Skeletal muscle satellite cell (primary cell): ENCODE measurements around the gene ATF6B.

Source experiments
- H3K27me3 ChIP-seq: 2 replicates; pipeline ENCODE4 v1.7.0; 2013; ENCODE audit warnings: low read length; ENCODE audit not compliant: control insufficient read depth, insufficient read depth
- H3K36me3 ChIP-seq: 2 replicates; pipeline ENCODE4 v1.7.0; 2013; ENCODE audit warnings: mild to moderate bottlenecking, control low read depth, low read length; ENCODE audit not compliant: insufficient read depth
- H3K4me1 ChIP-seq: 2 replicates; pipeline ENCODE4 v1.7.0; 2013; ENCODE audit warnings: low read length; ENCODE audit not compliant: control insufficient read depth, insufficient read depth
- H3K4me2 ChIP-seq: 2 replicates; pipeline ENCODE4 v1.7.0; 2013; ENCODE audit warnings: mild to moderate bottlenecking, low read length
- H3K4me3 ChIP-seq: 2 replicates; pipeline ENCODE4 v1.7.0; 2013; ENCODE audit warnings: low read length
- H3K9ac ChIP-seq: 2 replicates; pipeline ENCODE4 v1.7.0; 2013; ENCODE audit warnings: mild to moderate bottlenecking, low read depth, low read length, moderate library complexity
- H3K9me3 ChIP-seq: replicated peaks from 2 replicates; pipeline ENCODE4 v1.7.0; 2013; ENCODE audit warnings: mild to moderate bottlenecking, control low read depth, low read length

Gene ATF6B

GRCh38 chr6:32096087-32096393 lies 32.0 kb downstream of the ATF6B start:
- no peaks in the 10 kb centered on the region for H3K9me3 ChIP-seq
- no peak overlapping the region for H3K9ac ChIP-seq
- peaks cover 31% of the 10 kb centered on the region for H3K4me1 ChIP-seq
- no peaks in the 10 kb centered on the region for H3K36me3 ChIP-seq
- peak overlapping the region; percentile 53 for H3K4me2 ChIP-seq
- H3K27me3 ChIP-seq: peaks cover 57% of the 10 kb centered on the region
- no peak overlapping the region for H3K4me3 ChIP-seq

GRCh38 chr6:32095338-32096086 lies 32.5 kb downstream of the ATF6B start:
- Histone ChIP-seq H3K4me2 (peak overlapping the region; percentile 53), H3K9ac (no peak overlapping the region), H3K4me3 (no peak overlapping the region), H3K9me3 (no peaks in the 10 kb centered on the region), H3K27me3 (peaks cover 61% of the 10 kb centered on the region), H3K36me3 (no peaks in the 10 kb centered on the region), H3K4me1 (peaks cover 31% of the 10 kb centered on the region)

- Histone ChIP-seq H3K27me3 (peaks cover 74% of the 10 kb centered on the region), H3K4me1 (peaks cover 31% of the 10 kb centered on the region), H3K4me2 (peak overlapping the region; percentile 73), H3K4me3 (peak overlapping the region; percentile 7), H3K9ac (no peak overlapping the region), H3K9me3 (no peaks in the 10 kb centered on the region), H3K36me3 (no peaks in the 10 kb centered on the region)
Observed at GRCh38 chr6:32092760-32093497, 35.1 kb downstream of the ATF6B start.

GRCh38 chr6:32089082-32089828 lies 38.8 kb downstream of the ATF6B start:
- Histone ChIP-seq H3K36me3 (no peaks in the 10 kb centered on the region), H3K4me1 (peaks cover 33% of the 10 kb centered on the region), H3K4me2 (no peak overlapping the region), H3K9me3 (no peaks in the 10 kb centered on the region), H3K4me3 (no peak overlapping the region), H3K27me3 (peaks cover 47% of the 10 kb centered on the region), H3K9ac (no peak overlapping the region)

- no peaks in the 10 kb centered on the region for H3K9me3 ChIP-seq
- no peaks in the 10 kb centered on the region for H3K36me3 ChIP-seq
- no peak overlapping the region for H3K4me3 ChIP-seq
- H3K27me3 ChIP-seq: peaks cover 54% of the 10 kb centered on the region
- no peak overlapping the region for H3K9ac ChIP-seq
- peaks cover 32% of the 10 kb centered on the region for H3K4me1 ChIP-seq
- no peak overlapping the region for H3K4me2 ChIP-seq
Observed at GRCh38 chr6:32088487-32089049, 39.5 kb downstream of the ATF6B start.

- peaks cover 54% of the 10 kb centered on the region for H3K27me3 ChIP-seq
- peaks cover 32% of the 10 kb centered on the region for H3K4me1 ChIP-seq
- H3K36me3 ChIP-seq: no peaks in the 10 kb centered on the region
- no peaks in the 10 kb centered on the region for H3K9me3 ChIP-seq
- no peak overlapping the region for H3K4me3 ChIP-seq
- H3K9ac ChIP-seq: no peak overlapping the region
- H3K4me2 ChIP-seq: no peak overlapping the region
Observed at GRCh38 chr6:32087574-32088486, 40.2 kb downstream of the ATF6B start.

- peak overlapping the region; percentile 27 for H3K4me2 ChIP-seq
- peaks cover 49% of the 10 kb centered on the region for H3K27me3 ChIP-seq
- no peaks in the 10 kb centered on the region for H3K36me3 ChIP-seq
- H3K9me3 ChIP-seq: no peaks in the 10 kb centered on the region
- H3K4me3 ChIP-seq: no peak overlapping the region
- H3K9ac ChIP-seq: no peak overlapping the region
- H3K4me1 ChIP-seq: peaks cover 32% of the 10 kb centered on the region
Observed at GRCh38 chr6:32086661-32087573, 41.1 kb downstream of the ATF6B start.

GRCh38 chr6:32085759-32086459 lies 42.1 kb downstream of the ATF6B start:
- Histone ChIP-seq H3K36me3 (no peaks in the 10 kb centered on the region), H3K27me3 (peaks cover 46% of the 10 kb centered on the region), H3K4me1 (peaks cover 41% of the 10 kb centered on the region), H3K4me3 (no peak overlapping the region), H3K9me3 (no peaks in the 10 kb centered on the region), H3K4me2 (peak overlapping the region; percentile 27), H3K9ac (no peak overlapping the region)

- no peak overlapping the region for H3K9ac ChIP-seq
- H3K36me3 ChIP-seq: no peaks in the 10 kb centered on the region
- H3K4me3 ChIP-seq: no peak overlapping the region
- H3K9me3 ChIP-seq: no peaks in the 10 kb centered on the region
- H3K4me2 ChIP-seq: no peak overlapping the region
- peaks cover 49% of the 10 kb centered on the region for H3K4me1 ChIP-seq
- peaks cover 35% of the 10 kb centered on the region for H3K27me3 ChIP-seq
Observed at GRCh38 chr6:32084780-32085179, 43.3 kb downstream of the ATF6B start.
